GM06990 (cell line): ENCODE data around the gene THBS3.
"Not testable (repeated sequence)": the region's sequence is repeated elsewhere in the genome, so short reads cannot be mapped to it uniquely, and the experiment has no call there.

Source experiments
- DNase-seq: peaks from one replicate; pipeline ENCODE4 v3.0.0-alpha.2; 2011; ENCODE audit not compliant: insufficient read length; ENCODE audit errors: extremely low read depth
- H3K27me3 ChIP-seq: replicated peaks from 2 replicates; pipeline ENCODE4 v1.6.0; 2011; ENCODE audit warnings: low read length; ENCODE audit not compliant: control insufficient read depth, insufficient read depth
- H3K36me3 ChIP-seq: 2 replicates; pipeline ENCODE4 v1.5.1; 2011; ENCODE audit warnings: low read length; ENCODE audit not compliant: control insufficient read depth, insufficient read depth
- H3K4me3 ChIP-seq: replicated peaks from 2 replicates; pipeline ENCODE4 v1.5.1; 2011; ENCODE audit warnings: low read depth, mild to moderate bottlenecking, control low read depth, low read length
- CTCF ChIP-seq: IDR thresholded peaks from 2 replicates; pipeline ENCODE4 v1.5.1; 2011; ENCODE audit warnings: low read length, control low read depth, mild to moderate bottlenecking, inconsistent platforms; ENCODE audit not compliant: insufficient read depth, poor library complexity, severe bottlenecking

THBS3 gene

GRCh38 chr1:155192346-155193274 lies 15.1 kb downstream of the THBS3 start:
- H3K36me3 ChIP-seq, result no peaks in the 10 kb centered on the region
- no peak for DNase-seq
- no peaks in the 10 kb centered on the region for H3K27me3 ChIP-seq
- peak overlapping the region; percentile 55 for H3K4me3 ChIP-seq
- TF ChIP-seq CTCF, result no peak

- DNase-seq, result no peak
- TF ChIP-seq CTCF, result no peak
- Histone ChIP-seq H3K27me3 (no peaks in the 10 kb centered on the region), H3K36me3 (no peaks in the 10 kb centered on the region), H3K4me3 (no peak overlapping the region)
Observed at GRCh38 chr1:155191904-155192303, 15.8 kb downstream of the THBS3 start.

GRCh38 chr1:155189926-155190325 lies 17.8 kb downstream of the THBS3 start:
- not testable (repeated sequence) for H3K4me3 ChIP-seq, DNase-seq, H3K27me3 ChIP-seq, H3K36me3 ChIP-seq

GRCh38 chr1:155188268-155188667 lies 19.4 kb downstream of the THBS3 start:
- no peaks in the 10 kb centered on the region for H3K27me3 ChIP-seq
- TF ChIP-seq CTCF, result no peak
- no peak for DNase-seq

GRCh38 chr1:155187456-155187891 lies 20.2 kb downstream of the THBS3 start:
- no peak for DNase-seq
- Histone ChIP-seq H3K27me3 (no peaks in the 10 kb centered on the region), H3K4me3 (no peak overlapping the region), H3K36me3 (no peaks in the 10 kb centered on the region)
- no peak for TF ChIP-seq CTCF

More at GRCh38 chr1:155188268-155188667, 19.4 kb downstream of the THBS3 start:
- Histone ChIP-seq H3K36me3 (no peaks in the 10 kb centered on the region), H3K4me3 (no peak overlapping the region)

- no peak overlapping the region for H3K4me3 ChIP-seq
- no peak for DNase-seq
- no peaks in the 10 kb centered on the region for H3K27me3 ChIP-seq
- H3K36me3 ChIP-seq, result no peaks in the 10 kb centered on the region
- TF ChIP-seq CTCF, result no peak
Observed at GRCh38 chr1:155186794-155187455, 20.8 kb downstream of the THBS3 start.
